Liver (tissue), 3 donors: ENCODE measurements around the gene FAM227B.

ENCODE experiments used
- ATF3 ChIP-seq: IDR thresholded peaks from 2 replicates; pipeline ENCODE4 v1.6.1; 2016; ENCODE audit warnings: antibody characterized with exemption
- CTCF ChIP-seq: fragments of 150-350 bp; IDR thresholded peaks from 2 replicates; pipeline ENCODE4 v1.5.1; 2017; ENCODE audit warnings: improper control_type of control experiment, low read depth, low read length; ENCODE audit not compliant: missing input control
- GABPA ChIP-seq, 2 donors: IDR thresholded peaks in 1 of 2; conservative IDR thresholded peaks in 1 of 2; 2 replicates each; pipeline ENCODE4 v1.6.1; 2016; ENCODE audit warnings: antibody characterized with exemption in 2 of 2, mild to moderate bottlenecking in 1 of 2, moderate library complexity in 1 of 2
- REST ChIP-seq: IDR thresholded peaks from 2 replicates; pipeline ENCODE4 v1.6.1; 2016; ENCODE audit warnings: antibody characterized with exemption, mild to moderate bottlenecking
- SP1 ChIP-seq: IDR thresholded peaks from 2 replicates; pipeline ENCODE4 v1.6.1; 2018; ENCODE audit warnings: antibody characterized with exemption, mild to moderate bottlenecking
- TAF1 ChIP-seq: conservative IDR thresholded peaks from 2 replicates; pipeline ENCODE4 v1.6.1; 2016; ENCODE audit warnings: antibody characterized with exemption, mild to moderate bottlenecking
- YY1 ChIP-seq: IDR thresholded peaks from 2 replicates; pipeline ENCODE4 v1.6.1; 2016; ENCODE audit warnings: antibody characterized with exemption, mild to moderate bottlenecking
- donor health status: healthy.
- donor health status: healthy.

- no peak for TF ChIP-seq CTCF
- no peak for TF ChIP-seq ATF3
- no peak for TF ChIP-seq REST
- no peak for TF ChIP-seq GABPA (IDR thresholded peaks at IDR 0.05 in 1 of 2, conservative IDR thresholded peaks at IDR 0.05 in 1 of 2)
- no peak for TF ChIP-seq YY1
- no peak for TF ChIP-seq SP1
- no peak for TF ChIP-seq TAF1
Measured at GRCh38 chr15:49656734-49657133, 36.1 kb upstream of the FAM227B start.
